GM18858 (cell line): Measurements from ENCODE around the gene ANOS1.
"Not testable (repeated sequence)": the region's sequence is repeated elsewhere in the genome, so short reads cannot be mapped to it uniquely, and the experiment has no call there.

Experiments
- ATAC-seq: cut with Tn5 transposase; IDR thresholded peaks from one replicate; pipeline ENCODE4 v1.9.1; 2021; ENCODE audit not compliant: unreplicated experiment

The ANOS1 gene, protein sequence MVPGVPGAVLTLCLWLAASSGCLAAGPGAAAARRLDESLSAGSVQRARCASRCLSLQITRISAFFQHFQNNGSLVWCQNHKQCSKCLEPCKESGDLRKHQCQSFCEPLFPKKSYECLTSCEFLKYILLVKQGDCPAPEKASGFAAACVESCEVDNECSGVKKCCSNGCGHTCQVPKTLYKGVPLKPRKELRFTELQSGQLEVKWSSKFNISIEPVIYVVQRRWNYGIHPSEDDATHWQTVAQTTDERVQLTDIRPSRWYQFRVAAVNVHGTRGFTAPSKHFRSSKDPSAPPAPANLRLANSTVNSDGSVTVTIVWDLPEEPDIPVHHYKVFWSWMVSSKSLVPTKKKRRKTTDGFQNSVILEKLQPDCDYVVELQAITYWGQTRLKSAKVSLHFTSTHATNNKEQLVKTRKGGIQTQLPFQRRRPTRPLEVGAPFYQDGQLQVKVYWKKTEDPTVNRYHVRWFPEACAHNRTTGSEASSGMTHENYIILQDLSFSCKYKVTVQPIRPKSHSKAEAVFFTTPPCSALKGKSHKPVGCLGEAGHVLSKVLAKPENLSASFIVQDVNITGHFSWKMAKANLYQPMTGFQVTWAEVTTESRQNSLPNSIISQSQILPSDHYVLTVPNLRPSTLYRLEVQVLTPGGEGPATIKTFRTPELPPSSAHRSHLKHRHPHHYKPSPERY

DNA sequence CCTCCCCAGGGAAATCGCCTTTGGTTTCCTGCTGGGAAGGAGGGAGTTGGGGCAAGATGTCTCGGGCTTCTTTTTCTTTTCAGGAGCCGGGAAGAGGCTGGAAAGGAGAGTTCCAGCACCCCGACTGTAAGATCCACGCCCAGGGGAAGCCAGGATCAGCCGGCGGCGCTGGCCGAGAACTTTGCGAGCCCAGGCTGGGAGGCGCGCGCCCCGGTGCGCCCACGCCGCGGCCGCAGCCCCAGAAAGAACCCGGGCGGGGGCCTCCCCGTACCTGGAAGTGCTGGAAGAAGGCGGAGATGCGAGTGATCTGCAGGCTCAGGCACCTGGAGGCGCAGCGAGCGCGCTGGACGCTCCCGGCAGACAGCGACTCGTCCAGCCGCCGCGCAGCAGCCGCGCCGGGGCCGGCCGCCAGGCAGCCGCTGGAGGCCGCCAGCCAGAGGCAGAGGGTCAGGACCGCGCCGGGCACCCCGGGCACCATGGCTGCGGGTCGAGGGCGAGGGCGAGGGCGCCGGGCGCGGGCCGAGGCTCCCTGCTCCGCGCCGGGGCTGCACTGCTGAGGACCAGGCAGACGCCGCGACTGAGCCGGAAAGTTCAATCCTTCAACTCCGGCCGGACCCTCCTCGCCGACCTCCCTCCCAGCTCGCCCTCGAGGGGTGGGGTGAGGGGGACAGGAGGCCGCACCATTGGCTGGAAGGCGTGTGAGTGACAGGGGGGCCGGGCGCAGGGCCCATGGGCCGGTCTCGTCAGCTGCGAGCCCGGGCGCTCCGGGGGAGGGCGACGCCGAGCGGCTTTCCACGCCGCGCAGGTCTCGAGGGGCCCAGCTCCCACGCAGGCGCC lies at the start of gene ANOS1:
TSS of gene ANOS1 (minus strand) at position 579 of the 837 bp plus-strand sequence. CDS start at position 478, 101 bp downstream.
- ATAC-seq, result no peak

DNA sequence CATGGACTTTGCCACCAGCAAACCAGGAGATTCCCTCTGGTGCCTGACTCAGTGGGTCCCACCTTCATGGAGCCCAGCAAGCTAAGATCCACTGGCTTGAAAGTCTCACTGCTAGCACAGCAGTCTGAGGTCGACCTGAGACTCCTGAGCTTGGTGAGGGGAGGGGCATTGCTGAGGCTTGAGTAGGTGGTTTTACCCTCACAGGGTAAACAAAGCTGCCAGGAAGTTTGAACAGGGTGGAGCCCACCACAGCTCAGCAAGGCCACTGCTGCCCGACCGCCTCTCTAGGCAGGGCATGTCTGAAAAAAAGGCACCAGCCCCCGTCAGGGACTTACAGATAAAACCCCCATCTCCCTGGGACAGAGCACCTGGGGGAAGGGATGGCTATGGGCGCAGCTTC lies 41.2 kb upstream of the ANOS1 start:
- no peak for ATAC-seq

DNA sequence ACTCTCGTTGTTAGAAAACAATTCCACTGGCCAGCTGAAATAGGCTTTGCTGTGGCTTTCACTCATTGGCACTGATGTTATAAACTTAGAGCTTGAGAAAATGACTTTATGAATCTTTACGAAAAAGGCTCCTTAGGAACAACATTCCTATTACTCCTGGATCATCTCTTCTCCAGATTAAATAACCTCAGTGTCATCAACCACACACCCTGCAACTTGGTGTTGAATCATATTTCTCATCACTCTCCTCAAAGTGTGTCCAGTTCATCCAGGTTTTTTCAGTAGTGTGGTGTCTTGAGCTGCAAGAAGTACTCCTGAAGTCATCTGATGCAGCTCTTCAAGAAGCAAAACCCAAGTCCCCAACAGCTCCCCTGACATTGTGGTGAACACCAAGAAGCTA lies 28.1 kb upstream of the ANOS1 start:
- ATAC-seq, result no peak

DNA sequence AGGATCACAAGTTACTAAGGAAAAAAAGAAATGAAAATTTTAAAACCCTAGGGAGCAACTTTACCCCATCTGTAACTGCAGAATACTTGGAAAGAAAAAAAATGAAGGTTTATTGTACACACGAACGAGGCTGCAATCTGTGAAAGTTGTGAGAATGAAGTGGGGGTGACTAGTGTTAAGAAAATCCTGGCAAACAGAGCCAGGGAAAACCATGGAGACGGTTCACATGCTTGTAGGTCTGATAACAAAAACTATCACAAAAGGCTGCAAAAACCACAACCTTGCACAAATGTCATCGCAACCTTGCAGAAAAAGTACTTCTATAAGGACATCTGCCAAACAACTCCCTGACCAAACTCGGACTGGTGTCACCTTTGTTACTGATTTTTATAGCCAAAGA lies 26.8 kb upstream of the ANOS1 start:
- not testable (repeated sequence) for ATAC-seq

DNA sequence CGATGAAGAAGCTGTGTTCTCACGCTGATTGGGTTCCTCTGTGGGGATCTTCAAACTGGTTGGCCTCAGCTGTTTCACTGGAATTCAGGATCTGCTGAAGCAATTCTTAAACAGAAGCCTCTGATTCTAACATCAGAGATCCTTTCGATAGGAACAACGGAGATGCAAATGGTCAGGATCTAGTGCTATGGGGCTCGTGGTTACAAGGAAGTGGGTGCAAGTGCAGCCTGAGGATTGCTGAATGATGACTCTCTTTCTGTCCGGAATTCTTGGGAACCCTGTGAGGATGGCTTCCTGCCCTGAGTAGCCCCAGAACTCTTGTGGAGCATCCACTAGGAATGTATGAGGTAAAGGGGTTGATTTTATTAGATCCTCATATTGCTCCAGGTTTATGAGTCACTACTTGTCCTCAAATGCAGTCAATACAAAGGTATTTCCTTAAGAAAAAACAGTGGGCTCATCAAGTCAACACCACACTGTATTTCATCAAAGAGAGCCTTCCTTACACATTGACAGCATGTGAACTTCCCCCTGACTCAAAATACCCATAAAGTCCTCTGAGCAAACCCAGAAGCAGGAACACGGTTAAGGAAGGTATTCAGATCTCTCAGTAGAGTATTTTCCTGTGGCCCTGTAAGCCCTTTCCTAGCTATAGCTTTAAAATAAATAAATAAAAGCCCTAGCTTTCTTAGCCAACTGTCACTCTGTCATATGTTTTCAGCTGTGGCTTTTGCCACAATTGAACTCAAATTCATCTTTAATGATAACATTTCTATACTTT lies 25.9 kb upstream of the ANOS1 start:
- ATAC-seq, result not testable (repeated sequence)

DNA sequence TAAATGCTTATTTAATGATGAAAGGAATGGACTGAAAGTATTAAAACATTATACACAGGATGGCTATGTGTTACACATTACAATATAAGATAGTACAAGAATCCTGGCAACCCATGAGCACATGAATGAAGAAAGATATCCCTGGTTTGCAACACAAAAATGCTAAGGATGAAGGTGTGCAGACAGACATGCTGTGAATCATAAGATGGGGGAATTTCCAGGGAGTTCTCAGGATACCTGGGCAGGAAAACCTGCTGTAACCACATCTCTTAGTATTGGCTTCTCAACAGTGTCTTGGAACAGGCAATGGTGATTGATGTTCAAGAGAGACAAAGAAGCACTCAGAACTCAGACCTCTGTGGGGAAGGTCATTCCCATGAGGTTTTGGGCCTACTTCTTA lies 23.9 kb upstream of the ANOS1 start:
- no peak for ATAC-seq

DNA sequence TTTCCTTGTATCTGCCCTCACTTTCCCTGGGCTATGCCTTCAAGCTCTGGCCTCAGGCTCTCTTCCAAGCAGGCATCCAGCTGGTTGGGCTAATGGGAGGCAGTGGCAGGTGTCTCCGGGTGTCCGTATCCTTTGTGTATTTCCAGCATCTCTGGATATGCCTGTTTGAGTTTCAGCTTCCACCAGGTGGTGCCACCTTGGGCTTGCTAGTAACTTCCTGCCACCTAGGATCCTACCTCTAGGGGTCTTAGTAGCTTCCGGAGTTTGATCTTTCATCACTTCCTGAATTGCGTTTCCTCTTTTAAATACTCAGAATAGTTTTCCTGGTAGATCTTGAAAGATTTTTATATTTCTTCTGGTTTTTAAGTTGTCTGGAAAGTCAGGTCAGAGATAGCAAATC lies 23.2 kb upstream of the ANOS1 start:
- ATAC-seq, result no peak

DNA sequence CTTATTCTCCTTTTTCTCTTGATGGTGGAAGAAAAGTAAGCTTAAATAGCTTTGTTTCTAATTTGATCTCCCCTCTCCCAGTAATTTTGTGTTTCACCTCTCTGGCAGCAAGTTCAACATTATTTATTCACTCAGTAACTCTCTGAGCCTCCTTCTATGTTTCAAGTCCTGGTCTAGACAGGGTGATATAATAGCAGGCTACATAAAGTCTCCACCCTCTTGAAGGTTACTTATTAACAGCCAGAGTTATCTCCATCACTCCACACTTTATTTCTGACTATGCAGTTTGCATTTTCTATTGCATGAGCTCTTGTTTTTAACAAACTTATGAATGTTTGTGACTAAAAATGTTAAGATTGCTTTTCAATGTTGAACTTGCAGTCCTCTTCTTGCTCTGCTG lies 17.8 kb upstream of the ANOS1 start:
- ATAC-seq, result no peak

DNA sequence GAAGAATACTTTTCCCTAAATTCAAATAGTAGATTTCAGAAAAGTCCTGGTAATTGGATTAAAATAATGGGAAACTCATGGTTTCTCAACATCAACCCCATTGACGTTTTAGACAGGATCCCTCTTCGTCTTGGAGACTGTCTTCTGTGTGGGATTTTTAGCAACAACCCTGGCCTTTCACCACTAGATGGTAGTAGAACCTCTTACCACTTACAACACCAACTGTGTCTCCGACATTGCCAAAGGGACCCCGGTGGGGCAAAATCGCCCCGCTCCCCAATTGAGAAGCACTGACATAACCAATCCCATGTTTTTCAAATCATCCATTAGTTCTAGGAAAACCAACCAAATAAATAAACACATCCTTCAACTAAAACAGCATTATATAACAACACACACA lies 16.9 kb upstream of the ANOS1 start:
- peak; percentile 63 for ATAC-seq

DNA sequence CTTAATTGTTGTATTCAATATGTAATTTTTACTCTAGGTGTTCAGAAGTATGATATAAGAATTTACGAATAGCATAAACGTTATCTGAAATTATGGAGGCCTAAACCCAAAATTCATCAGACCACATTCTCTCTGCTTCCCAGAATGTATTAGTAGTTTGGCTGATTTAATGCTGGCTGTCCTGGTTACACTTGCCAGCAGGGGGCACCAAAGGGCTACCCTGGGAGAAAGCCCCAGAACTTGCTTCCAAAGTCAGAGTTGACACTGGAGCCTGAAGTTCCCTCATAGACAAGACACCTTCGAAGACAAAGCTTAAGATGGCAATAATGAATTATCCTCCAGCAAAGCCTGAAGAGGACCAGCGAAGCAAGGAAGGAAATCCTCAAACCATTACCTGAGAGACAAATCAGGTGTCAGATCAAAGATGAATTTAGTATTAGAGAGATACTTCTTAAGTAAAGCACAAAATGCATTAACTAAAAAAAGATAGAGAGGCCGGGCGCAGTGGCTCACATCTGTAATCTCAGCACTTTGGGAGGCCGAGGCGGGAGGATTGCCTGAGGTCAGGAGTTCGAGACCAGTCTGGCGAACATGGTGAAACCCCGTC lies 11.3 kb upstream of the ANOS1 start:
- ATAC-seq, result peak; percentile 51

DNA sequence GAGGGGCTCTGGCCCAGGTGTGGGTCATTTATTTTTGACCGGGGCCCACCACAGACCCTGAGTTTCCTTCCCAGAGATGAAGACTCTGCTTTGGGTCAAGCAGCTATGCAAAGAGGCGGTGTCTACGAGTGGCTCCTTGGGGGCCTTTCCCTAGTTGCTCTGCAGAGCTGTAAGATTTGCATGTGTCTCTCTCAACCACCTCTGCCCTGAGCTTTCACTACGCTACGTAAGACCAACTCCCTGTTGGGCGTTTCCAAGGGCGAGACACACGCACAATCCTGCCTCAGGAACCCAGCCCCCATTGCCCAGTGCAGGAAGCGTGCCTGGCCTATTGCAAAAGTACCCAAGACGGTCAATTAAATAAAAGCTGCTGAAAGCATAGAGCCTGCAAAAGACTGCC lies 10.0 kb upstream of the ANOS1 start:
- no peak for ATAC-seq

DNA sequence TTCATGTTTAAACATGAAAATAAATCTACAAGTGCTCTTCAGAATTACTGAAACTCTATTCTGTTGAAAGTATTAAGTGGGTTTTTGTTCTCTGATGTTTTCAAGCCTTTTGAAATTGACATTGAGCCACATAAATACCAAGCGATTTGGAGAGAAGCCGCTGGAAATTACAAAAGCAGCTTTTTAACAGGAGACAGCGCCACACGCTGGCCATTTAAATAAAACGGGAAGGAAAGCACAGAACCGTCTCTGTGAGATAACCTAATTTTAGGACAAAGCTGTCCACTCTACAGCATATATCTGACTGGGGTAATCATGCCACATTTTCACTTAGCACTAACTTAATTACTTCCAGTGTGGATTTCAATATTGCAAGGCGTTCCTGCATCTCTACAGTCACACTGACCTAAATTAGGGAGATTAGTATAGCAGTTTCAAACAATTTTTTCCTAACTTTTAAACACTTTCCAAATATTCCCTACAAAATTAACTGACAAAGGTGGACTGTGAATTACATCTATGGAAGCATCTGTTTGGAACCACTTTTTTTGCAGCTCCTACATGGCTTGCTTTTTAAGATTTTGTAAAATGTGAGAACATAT lies 6.8 kb upstream of the ANOS1 start:
- ATAC-seq, result no peak

DNA sequence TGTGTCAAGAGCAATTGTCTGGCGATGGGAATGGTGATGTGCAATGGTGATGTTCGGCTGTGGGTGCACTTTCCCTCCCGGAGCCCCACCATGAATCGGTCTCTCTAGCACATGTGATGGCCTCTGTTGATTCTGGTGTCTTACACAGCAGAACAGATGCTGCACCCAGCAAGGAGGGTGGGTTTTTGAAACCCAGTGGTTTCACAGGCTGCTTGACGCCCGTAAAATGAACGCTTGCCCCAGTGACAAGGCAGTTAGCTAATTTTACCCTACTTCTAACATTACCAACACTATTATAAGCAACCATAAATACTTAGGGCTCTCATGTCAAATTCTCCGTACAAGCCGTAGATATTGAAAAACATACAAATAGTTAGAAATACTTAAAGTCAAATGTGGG lies 5.9 kb upstream of the ANOS1 start:
- no peak for ATAC-seq

DNA sequence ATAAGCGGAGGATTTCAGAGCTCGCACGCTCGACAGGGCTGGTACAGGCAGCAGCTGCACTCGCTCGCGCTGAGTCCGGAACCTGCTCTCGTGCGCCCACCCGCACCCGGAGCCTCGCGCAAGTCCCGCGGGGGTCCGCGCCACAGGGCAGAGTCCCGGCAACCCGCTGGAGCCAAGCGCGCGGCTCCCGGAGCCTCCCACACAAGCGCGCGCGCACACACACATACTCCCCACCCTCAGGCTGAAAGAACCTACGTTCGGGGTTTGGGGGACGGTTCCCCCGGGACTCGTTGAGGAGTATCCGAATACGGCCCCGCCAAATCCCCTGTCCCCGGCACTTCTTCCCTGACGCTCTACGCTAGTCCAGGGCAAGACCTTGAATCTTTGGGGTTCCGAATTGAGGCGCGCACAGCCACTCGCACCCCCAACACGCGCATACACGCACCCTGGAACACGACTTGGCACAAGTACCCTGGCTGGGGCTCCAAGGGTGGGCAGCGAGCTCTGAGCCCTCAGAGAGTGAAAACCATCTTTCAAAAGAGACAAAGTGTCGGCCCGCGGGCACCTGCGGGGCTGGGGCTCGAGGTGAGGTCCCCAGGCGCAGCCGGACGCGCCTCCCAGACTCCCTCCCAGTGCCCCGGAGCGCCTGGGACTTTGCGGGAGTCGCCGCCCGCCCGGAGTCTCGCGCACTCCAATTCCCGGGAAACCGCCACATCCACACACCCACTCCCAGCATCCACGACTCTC lies 952 bp downstream of the ANOS1 start:
- no peak for ATAC-seq

DNA sequence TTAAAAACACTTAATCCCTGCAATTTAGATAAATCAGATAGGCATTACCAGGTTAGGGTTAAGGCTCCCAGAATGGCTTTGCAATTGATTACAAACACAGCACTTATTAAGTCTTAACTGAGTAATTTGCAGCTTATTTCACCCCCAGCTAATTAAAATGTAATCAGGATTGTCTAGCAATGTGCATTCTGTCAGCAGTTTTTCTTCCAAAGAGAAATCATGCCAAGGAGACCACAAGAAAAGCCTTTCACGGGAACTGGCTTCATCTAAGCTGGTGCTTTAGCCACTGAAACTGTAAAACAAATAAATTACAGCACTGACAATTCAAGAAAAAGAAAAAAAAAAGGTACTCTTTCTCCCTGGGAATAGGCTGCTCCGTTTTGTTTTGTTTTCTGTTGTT lies 2.1 kb downstream of the ANOS1 start:
- ATAC-seq, result no peak

DNA sequence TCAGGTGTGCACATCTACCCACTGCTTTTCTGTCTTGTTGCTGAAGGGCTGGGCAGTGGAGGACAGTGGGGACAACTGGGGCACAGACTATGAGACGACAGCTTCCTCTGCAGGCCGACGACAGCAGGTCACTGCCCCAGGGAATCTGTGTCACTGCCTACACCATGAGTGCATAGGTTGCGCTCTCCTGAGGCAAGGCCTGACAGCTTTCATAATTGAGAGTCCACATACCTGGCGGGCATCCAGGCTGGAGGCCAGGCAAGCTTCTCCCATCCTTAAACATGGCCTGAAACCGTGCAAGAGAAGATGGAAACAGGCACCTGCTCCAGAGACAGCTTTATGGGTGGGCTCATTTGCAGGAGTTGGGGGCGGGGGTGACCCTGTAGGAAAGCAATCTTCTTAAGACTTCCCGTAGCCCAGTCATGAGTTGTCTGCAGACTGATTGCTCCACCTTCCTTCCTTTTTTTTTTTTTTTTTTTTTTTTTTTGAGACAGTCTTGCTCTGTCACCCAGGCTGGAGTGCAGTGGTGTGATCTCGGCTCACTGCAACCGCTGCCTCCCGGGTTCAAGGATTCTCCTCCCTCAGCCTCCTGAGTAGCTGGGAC lies 2.9 kb downstream of the ANOS1 start:
- ATAC-seq, result no peak

DNA sequence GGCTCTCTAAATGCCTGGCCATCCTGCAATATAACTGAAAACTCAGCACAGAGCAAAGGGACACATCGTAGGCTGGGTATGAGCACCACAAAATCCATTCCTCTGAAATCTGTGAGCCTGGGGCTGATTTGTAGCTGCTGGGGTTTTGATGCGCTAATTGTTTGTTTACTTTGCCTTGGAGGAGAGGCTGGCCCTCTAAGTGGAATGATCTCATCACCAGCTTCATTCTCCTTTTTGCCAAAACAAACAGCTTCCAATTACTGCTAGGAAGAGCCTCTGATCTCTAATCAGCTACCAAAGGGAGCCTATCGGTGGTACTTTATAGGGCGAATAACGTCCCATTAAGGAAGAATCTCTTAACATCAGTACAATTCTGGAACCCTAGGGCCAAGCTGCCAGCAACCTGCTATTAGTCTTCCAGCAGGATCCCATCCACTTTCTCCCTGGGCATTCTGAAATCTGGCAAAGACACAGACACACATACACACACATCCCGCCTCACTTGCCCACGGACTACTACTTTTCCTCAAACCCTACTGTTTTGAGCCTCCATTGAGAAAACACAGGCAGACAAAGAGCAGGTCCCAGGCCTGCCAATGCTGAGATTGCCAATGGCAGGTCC lies 5.8 kb downstream of the ANOS1 start:
- ATAC-seq, result no peak

DNA sequence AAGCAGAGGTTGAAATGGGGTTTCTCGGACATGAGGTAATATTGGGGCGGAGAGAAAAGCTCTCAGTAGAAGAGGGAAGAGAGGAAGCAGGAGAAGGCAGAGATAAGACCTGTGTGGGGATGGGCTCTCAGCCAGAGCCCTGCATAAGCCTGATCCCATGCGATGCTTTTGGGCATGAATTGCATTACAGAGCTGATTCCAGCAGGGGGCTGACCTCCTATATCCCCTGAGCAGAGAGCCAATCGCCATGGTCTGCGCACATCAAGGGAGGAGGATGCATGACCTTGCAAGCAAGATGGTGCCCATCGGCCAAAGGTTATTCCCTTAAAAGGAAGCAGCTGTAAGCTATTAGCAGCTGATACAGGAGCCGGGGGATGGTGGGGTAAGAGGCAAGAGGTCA lies 7.6 kb downstream of the ANOS1 start:
- no peak for ATAC-seq

DNA sequence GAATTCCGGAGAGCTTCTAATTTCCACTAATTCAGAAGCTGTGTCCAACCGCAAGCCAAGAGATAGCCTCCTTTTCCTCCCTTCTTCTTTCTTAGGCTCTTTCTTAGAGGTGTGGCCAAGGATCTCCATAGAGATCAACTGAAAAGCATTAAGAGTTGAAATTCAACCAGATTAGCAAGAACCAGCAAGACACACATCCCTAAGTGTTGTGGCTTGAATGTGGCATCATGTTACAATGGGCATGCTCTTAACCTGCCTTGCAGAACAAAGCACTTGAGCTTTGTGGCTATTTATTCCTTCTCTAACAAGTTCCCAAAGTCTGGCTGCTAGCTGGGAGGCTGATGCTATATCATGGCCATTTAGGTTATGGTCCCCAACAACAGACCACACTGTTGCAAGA lies 10.4 kb downstream of the ANOS1 start:
- no peak for ATAC-seq
